ENCODE measurements around the gene CNOT4. TPM values are rescaled to one million over a fixed set of nuclear protein-coding genes. Genes with fewer than 3 reads are reported as not detected.
A peak's percentile ranks its signal among the peaks of the same experiment; 100 is the strongest.

CNOT4 gene
- total RNA-seq (2021; fragmentation: NEBNext Ultra II Directional; extraction: Animal tissue kit (Norgen Biotek cat#: 25700)): 24.3 and 25.8 TPM in 2 replicates
- polyA plus RNA-seq (2011; rRNA removed): 7.5 and 10.9 TPM in 2 replicates
- 7.7 TPM for polyA plus RNA-seq (2011; cell fraction: cytosol; rRNA removed)
- 13.1 TPM for polyA plus RNA-seq (2011; cell fraction: nucleus; rRNA removed)
- polyA plus RNA-seq (2012, experiment 1 of 2): 8.3 to 12.2 TPM (median 10.5 TPM) in 4 replicates
- 2.8 TPM for polyA plus RNA-seq (2012, experiment 2 of 2)
- 21.5 TPM for polyA plus RNA-seq (2013, experiment 1 of 2)
- polyA plus RNA-seq (2013, experiment 2 of 2): 19.5 TPM
- polyA minus RNA-seq (2011; rRNA and poly(A)+ RNA removed): 29.3 and 32.7 TPM in 2 replicates
- 10.5 TPM for polyA minus RNA-seq (2011; cell fraction: cytosol; rRNA and poly(A)+ RNA removed)
- 53.6 TPM for polyA minus RNA-seq (2011; cell fraction: nucleus; rRNA and poly(A)+ RNA removed)
- long read RNA-seq, experiment 1, partial matches to known transcripts: 1 of 9 reads
- long read RNA-seq, experiment 1, other reads (novel, unspliced or antisense): 6 of 9 reads
- long read RNA-seq, experiment 2, partial matches to known transcripts: 2 of 5 reads
- long read RNA-seq, experiment 2, other reads (novel, unspliced or antisense): 1 of 5 reads

DNA sequence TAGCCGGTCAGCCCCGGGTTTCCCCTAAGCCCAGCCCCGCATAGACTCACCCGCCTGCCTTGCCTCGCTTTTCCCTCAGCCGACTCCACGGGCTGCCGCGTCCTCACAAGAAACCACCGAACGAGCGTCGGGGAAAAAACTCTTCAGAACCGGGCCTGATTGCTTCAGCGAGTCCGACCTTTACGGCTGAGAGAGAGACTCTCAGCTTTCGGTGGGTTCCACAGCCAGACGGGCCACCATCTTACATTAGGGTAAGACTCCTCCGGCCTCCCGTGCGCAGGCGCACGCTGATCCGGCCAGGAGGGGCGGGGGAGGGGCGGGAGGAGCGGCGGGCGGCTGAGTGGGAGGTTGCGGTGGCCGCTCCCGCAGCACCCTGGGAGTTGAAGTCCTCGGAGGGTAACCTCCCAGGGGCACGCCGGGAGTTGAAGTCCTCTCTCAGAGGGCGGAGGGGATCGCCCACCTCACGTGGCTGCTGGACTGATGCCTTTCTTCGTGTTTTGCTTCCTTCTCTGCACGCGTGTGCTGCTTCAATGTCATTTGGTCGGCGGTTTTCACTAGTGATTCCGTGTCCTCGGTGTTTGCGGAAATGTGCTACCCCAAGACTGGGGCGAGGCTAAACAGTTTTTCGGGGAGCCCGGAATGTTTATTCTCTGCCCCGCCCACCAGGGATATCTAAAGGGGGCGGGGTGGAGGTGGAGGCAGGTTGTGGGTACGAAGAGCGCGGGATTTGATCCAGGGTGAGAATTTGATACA, at the start of gene CNOT4:
CNOT4 (minus strand) TSS at position 264 of the 753 bp plus-strand sequence. CDS start 71,771 bp downstream, outside the sequence.
- H3K27ac ChIP-seq (ENCODE audit: low read depth, low read length): peak within 1 kb of the TSS; percentile 96
- no peaks in the 10 kb centered on the region for H3K27me3 ChIP-seq (replicated peaks in 1 of 4; ENCODE audit: control insufficient read depth in 3 of 4, extremely low read depth in 1 of 4, insufficient read depth in 3 of 4, low read length in 3 of 4)
- FAIRE-seq (no peak), DNase-seq (ENCODE audit: low read depth in 1 of 2, low spot score in 2 of 2) (peak; percentile 89)
- H3K23me2 ChIP-seq (ENCODE audit: low read depth, low read length): peaks cover 8% of the 10 kb centered on the region
- peaks cover 2 to 3% of the 10 kb centered on the region in 2 experiments for H4K20me1 ChIP-seq (replicated peaks in 1 of 2; ENCODE audit: control insufficient read depth in 1 of 2, insufficient read depth in 2 of 2, low read length in 2 of 2)
- peak within 1 kb of the TSS; percentile 99 for H2AFZ ChIP-seq (ENCODE audit: low read length)
- peak within 1 kb of the TSS; percentile 88 to 100 (median 99) for H3K9ac ChIP-seq (replicated peaks in 1 of 4; ENCODE audit: extremely low read depth in 1 of 4, low read depth in 3 of 4, low read length in 3 of 4)
- peaks cover 5 to 43% of the 10 kb centered on the region in 2 experiments; a peak in 3 of 4 replicates for H3K79me2 ChIP-seq (ENCODE audit: control insufficient read depth in 1 of 2, insufficient read depth in 2 of 2, low read length in 2 of 2)
- WGBS, 2 experiments (ENCODE audit: extremely low coverage in 1 of 2, insufficient coverage in 1 of 2, insufficient read length in 1 of 2, insufficient replicate concordance in 2 of 2, low coverage in 1 of 2, low lambda C conversion rate in 2 of 2, missing lambda C conversion rate in 1 of 2): 3% methylated on average over 46 of the region's 55 CpGs; no CpG with 5 or more reads in 1 of the 2 experiments
- peak within 1 kb of the TSS; percentile 77 to 96 (median 92) for H3K4me3 ChIP-seq (ENCODE audit: extremely low read depth in 1 of 4, insufficient read depth in 2 of 4, low read depth in 3 of 4, low read length in 4 of 4)
- peak within 1 kb of the TSS; percentile 18 for H2BK120ac ChIP-seq (replicated peaks; ENCODE audit: low read depth, low read length)
- H3K23ac ChIP-seq (ENCODE audit: insufficient read length): no peak within 1 kb of the TSS
- H2BK5ac ChIP-seq (ENCODE audit: low read depth, low read length): peak within 1 kb of the TSS; percentile 98
- no peak within 1 kb of the TSS for H3K14ac ChIP-seq (ENCODE audit: insufficient read length)
- H3K36me3 ChIP-seq (ENCODE audit: control insufficient read depth in 2 of 4, insufficient read depth in 4 of 4, low read length in 3 of 4): no peaks in the 10 kb centered on the region
- no peak within 1 kb of the TSS for H2BK20ac ChIP-seq (ENCODE audit: low read length)
- H2AK5ac ChIP-seq (ENCODE audit: low read depth, low read length): no peak within 1 kb of the TSS; the same call in 1 of the 2 replicates
- peak within 1 kb of the TSS; percentile 94 for H2BK15ac ChIP-seq (ENCODE audit: low read length)
- H3K4ac ChIP-seq (replicated peaks; ENCODE audit: insufficient read length, low read depth, low read length): peak within 1 kb of the TSS; percentile 63
- H4K8ac ChIP-seq (ENCODE audit: extremely low read depth, insufficient read depth, low read length): peak within 1 kb of the TSS; percentile 99; the same call in 1 of the 2 replicates
- peak within 1 kb of the TSS; percentile 96 for H4K5ac ChIP-seq (ENCODE audit: insufficient read length, low read depth, low read length)
- ChIA-PET CTCF (ENCODE audit: partially characterized antibody) (interaction anchor here (0.6 to 1.2 kb wide), 5 partner anchors 40 to 232 kb away, joined by 3 to 6 read pairs (median 3); no protein-coding TSS in a partner anchor), POLR2A (ENCODE audit: partially characterized antibody) (interaction anchor here (0.6 to 2.0 kb wide), 5 partner anchors 9 to 60 kb away, joined by 3 to 10 read pairs (median 6); partner anchors contain the start of gene NUP205)
- peak within 1 kb of the TSS; percentile 66 for H3K56ac ChIP-seq (replicated peaks; ENCODE audit: insufficient read length, low read depth, low read length)
- no peaks in the 10 kb centered on the region for H3K9me3 ChIP-seq (ENCODE audit: insufficient read depth in 2 of 2, low read depth in 1 of 2, low read length in 1 of 2)
- peak within 1 kb of the TSS; percentile 92 to 99 for H3K4me2 ChIP-seq (ENCODE audit: insufficient read depth in 1 of 2, low read depth in 2 of 2, low read length in 2 of 2)
- H2BK12ac ChIP-seq (ENCODE audit: low read depth, low read length): peak within 1 kb of the TSS; percentile 94; the same call in 1 of the 2 replicates
- H3K79me1 ChIP-seq (ENCODE audit: low read depth, low read length): 0 out of 2 replicates have a peak, but pooled peaks cover 2% of the 10 kb centered on the region
- peaks cover 0 to 2% (median 0%) of the 10 kb centered on the region in 4 experiments; a peak in 1 of 7 replicates for H3K4me1 ChIP-seq (replicated peaks in 1 of 4; ENCODE audit: control insufficient read depth in 3 of 4, insufficient read depth in 4 of 4, low read length in 3 of 4)
- peak within 1 kb of the TSS; percentile 78 for H4K91ac ChIP-seq (replicated peaks; ENCODE audit: insufficient read length, low read length)
- H3K18ac ChIP-seq (ENCODE audit: extremely low read depth, low read length): peak within 1 kb of the TSS; percentile 95; the same call in 1 of the 2 replicates
- TF ChIP-seq SIN3A (conservative IDR thresholded peaks at IDR 0.05 in 1 of 2, IDR thresholded peaks at IDR 0.05 in 1 of 2; ENCODE audit: low read depth in 1 of 2, low read length in 2 of 2) (peak; percentile 74 to 83; a peak in 2 of 4 replicates), SUZ12 (IDR thresholded peaks at IDR 0.05; ENCODE audit: low read length) (no peak), CHD1 (IDR thresholded peaks at IDR 0.05; ENCODE audit: low read depth, low read length) (peak; percentile 88), GABPA (IDR thresholded peaks at IDR 0.05; ENCODE audit: borderline replicate concordance, insufficient read depth, low read length) (no peak), NRF1 (IDR thresholded peaks at IDR 0.05; ENCODE audit: low read depth, low read length) (peak; percentile 95), RNF2 (IDR thresholded peaks at IDR 0.05; ENCODE audit: borderline replicate concordance, low read depth, low read length, missing control alignments, poor library complexity, severe bottlenecking) (no peak), SIX5 (IDR thresholded peaks at IDR 0.05; ENCODE audit: low read depth, low read length) (peak; percentile 81), CBX5 (IDR thresholded peaks at IDR 0.05; ENCODE audit: low read depth, low read length) (no peak)
